Gastroesophageal sphincter (tissue), 3 donors: ENCODE results near the gene CTNNA3.

Source experiments
- POLR2AphosphoS5 ChIP-seq: sonication (generic); formaldehyde crosslinking; IDR thresholded peaks from one replicate; pipeline ENCODE4 v1.6.1; 2017; ENCODE audit warnings: antibody characterized with exemption
- TF ChIP-seq, protein P1 (sequence below), 4 experiments: fragments of 200-600 bp in 2 of 4; fragments of 450-650 bp in 2 of 4; sonication (generic) in 1 of 4; IDR thresholded peaks; one replicate each; pipeline ENCODE4 v1.5.1; 2017 to 2019; ENCODE audit warnings: antibody characterized with exemption in 4 of 4, mild to moderate bottlenecking in 2 of 4, moderate library complexity in 2 of 4

DNA sequence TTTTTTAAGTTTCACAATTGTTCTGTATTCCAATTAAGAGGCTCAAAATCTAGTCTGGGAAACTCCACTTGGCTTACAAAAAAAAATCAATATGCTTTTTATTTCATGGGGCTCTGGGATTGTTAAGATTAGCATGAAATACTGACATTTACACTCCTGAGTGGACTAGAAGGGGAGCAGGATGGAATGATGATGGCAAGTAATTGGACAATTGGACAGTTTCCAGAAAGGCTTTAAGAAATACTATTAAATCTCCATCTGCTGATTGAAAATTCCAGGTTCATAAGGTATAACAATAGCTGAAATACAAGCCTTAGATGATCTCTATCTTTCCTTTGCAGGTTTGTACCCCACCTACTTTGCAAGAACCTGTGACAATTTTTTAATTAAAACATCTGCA lies 585.7 kb downstream of the CTNNA3 start:
- TF ChIP-seq, protein P1, sequence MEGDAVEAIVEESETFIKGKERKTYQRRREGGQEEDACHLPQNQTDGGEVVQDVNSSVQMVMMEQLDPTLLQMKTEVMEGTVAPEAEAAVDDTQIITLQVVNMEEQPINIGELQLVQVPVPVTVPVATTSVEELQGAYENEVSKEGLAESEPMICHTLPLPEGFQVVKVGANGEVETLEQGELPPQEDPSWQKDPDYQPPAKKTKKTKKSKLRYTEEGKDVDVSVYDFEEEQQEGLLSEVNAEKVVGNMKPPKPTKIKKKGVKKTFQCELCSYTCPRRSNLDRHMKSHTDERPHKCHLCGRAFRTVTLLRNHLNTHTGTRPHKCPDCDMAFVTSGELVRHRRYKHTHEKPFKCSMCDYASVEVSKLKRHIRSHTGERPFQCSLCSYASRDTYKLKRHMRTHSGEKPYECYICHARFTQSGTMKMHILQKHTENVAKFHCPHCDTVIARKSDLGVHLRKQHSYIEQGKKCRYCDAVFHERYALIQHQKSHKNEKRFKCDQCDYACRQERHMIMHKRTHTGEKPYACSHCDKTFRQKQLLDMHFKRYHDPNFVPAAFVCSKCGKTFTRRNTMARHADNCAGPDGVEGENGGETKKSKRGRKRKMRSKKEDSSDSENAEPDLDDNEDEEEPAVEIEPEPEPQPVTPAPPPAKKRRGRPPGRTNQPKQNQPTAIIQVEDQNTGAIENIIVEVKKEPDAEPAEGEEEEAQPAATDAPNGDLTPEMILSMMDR (IDR thresholded peaks at IDR 0.05) = no peak
- no peak for TF ChIP-seq POLR2AphosphoS5
